HG03558 (cell line): ENCODE results near the gene EEFSEC.

Experiments used
- ATAC-seq: cut with Tn5 transposase; IDR thresholded peaks from one replicate; pipeline ENCODE4 v1.9.1; 2021; ENCODE audit warnings: moderate number of reproducible peaks; ENCODE audit not compliant: unreplicated experiment; ENCODE audit errors: extremely low read depth

The EEFSEC gene

GRCh38 chr3:128449111-128449638 lies 295.9 kb downstream of the EEFSEC start:
- ATAC-seq, result no peak

DNA sequence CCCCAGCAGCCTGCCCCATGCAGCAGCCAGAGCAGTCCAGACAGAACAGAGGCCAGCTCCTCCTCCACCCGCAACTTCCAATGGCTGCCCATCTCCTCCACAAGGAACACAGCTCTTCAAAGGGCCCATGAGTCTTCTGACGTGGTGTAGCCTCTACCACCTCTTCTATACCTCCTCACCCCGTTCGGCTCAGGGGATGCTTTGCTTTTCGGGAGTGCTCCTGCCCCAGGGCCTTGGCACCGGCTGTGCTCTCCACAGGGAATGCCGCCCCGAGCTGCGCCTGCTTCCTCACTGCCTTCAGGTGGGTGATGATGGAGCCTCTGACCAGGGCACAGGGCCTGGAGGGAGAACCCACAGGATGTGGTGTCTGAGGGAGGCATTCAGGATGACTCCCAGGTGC lies 298.8 kb downstream of the EEFSEC start:
- no peak for ATAC-seq

GRCh38 chr3:128452678-128453275 lies 299.5 kb downstream of the EEFSEC start:
- ATAC-seq, result no peak

DNA sequence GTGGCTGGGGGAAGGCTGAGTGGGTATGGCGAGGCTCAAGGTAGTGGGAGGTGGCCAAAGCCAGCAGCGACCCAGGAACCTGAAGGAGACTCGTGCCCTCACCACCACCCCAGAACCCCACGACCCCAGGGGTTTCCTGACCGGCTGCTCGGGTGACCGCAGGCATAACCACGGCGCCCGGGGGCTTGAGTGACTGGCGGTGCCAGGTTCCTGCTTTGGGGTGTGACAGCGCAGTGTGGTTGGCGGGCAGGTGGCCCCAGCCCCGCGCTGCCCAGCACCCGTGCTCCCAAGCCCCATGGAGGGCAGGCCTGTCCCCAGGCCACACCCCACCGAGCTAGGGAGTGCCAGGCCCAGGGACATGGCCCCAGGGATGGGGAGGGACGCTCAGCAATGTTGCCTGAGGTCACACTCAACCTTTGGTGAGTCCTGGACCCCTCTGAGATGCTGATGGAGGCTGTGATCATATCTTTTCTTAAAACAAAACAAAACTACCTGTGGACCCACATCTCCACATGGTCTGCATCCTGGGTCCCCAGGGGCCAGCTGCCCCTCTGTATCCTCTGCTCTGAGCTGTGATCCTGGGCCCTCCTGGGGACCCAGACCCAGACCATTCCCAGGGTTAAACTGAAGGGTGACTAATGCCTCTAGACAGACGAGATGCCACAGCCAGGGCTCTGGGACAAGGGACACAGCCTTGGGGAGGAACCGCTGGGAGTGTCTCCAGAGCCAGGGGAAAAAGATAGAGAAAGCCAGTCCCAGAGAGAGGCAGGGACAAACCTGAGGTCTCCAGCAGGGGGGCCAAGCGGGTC lies 300.4 kb downstream of the EEFSEC start:
- ATAC-seq, result no peak

GRCh38 chr3:128454310-128454618 lies 301.0 kb downstream of the EEFSEC start:
- no peak for ATAC-seq

GRCh38 chr3:128455116-128455515 lies 301.8 kb downstream of the EEFSEC start:
- ATAC-seq, result no peak

DNA sequence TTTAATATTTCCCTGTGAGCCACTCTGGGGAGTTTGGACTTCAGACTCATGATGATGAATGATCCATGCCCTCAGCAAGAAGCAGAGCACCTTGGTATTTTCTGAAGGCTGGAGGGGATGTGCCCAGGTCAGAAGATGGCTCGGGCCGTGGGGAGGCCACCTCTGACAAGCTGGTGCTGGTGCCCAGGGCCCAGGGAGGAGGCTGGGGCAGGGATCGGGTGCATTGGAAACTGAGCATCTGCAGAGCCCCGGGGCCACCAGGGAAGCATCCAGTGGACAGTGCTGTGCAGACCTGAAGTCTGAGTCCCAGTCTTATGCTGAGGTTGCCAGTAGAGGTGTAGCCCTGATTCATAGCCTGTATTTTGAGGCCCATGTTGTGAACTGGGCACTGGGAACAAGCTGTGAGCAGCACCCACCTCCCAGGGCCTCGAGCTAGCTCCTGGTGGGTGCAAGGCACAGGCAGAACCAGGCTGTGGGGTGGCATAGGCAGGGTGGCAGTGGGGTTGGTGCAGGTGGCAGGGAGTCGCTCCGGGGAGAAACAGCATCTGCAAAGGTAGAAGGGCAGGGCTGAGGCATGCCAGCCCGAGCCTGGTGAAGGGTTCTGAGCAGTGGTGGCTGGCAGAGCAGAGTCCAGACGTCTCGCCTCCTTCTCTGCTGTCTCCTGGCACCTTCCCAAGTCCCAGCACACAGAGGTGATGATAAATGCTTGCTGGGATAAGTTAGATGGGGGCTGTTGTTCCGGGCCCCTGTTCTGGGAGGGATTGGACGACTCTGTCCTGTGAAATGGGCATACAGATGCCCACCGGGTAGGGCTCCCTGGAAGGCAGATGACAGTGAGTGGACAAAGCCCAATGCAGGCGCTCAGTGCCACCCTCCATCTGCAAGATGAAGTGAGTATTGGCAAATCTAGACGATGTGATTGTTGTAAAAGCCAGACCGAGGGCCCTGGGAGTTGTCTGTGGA lies 302.8 kb downstream of the EEFSEC start:
- no peak for ATAC-seq

- ATAC-seq, result no peak
These were observed 303.8 kb downstream of the EEFSEC start for GRCh38 chr3:128456776-128457715.

- no peak for ATAC-seq
These were observed 304.7 kb downstream of the EEFSEC start for GRCh38 chr3:128457937-128458336.
